Mammary epithelial cell (primary cell): ENCODE measurements around the gene SH3D19.

ENCODE experiments used
- EZH2 ChIP-seq: IDR thresholded peaks from 2 replicates; pipeline ENCODE4 v1.6.1; 2012; ENCODE audit warnings: low read length, inconsistent platforms, borderline replicate concordance
- TF ChIP-seq, protein P1 (sequence below), 2 donors: IDR thresholded peaks in 1 of 2; conservative IDR thresholded peaks in 1 of 2; 2 replicates each; pipeline ENCODE4 v1.5.1; 2011 to 2012; ENCODE audit warnings: inconsistent platforms in 2 of 2, low read length in 2 of 2, mild to moderate bottlenecking in 2 of 2, control low read depth in 1 of 2, low read depth in 1 of 2; ENCODE audit not compliant: insufficient read depth in 1 of 2; ENCODE audit errors: extremely low read depth in 1 of 2

GRCh38 chr4:151356510-151356909 lies 31.1 kb upstream of the SH3D19 start:
- TF ChIP-seq, protein P1, sequence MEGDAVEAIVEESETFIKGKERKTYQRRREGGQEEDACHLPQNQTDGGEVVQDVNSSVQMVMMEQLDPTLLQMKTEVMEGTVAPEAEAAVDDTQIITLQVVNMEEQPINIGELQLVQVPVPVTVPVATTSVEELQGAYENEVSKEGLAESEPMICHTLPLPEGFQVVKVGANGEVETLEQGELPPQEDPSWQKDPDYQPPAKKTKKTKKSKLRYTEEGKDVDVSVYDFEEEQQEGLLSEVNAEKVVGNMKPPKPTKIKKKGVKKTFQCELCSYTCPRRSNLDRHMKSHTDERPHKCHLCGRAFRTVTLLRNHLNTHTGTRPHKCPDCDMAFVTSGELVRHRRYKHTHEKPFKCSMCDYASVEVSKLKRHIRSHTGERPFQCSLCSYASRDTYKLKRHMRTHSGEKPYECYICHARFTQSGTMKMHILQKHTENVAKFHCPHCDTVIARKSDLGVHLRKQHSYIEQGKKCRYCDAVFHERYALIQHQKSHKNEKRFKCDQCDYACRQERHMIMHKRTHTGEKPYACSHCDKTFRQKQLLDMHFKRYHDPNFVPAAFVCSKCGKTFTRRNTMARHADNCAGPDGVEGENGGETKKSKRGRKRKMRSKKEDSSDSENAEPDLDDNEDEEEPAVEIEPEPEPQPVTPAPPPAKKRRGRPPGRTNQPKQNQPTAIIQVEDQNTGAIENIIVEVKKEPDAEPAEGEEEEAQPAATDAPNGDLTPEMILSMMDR (conservative IDR thresholded peaks at IDR 0.05 in 1 of 2, IDR thresholded peaks at IDR 0.05 in 1 of 2; ENCODE audit: extremely low read depth in 1 of 2, insufficient read depth in 1 of 2, low read depth in 1 of 2, low read length in 2 of 2), result no peak
- TF ChIP-seq EZH2, result no peak
